Naive thymus-derived CD4-positive, alpha-beta T cell (primary cell): ENCODE measurements around the gene SLC2A11. TPM values are rescaled to one million over a fixed set of nuclear protein-coding genes. Genes with fewer than 3 reads are reported as not detected.
A peak's percentile ranks its signal among the peaks of the same experiment; 100 is the strongest.

Experiments used
- ATAC-seq: fragments of 150-1000 bp; cut with Tn5 transposase; 2 replicates; pipeline ENCODE4 v1.10.0; 2021; ENCODE audit warnings: mild to moderate bottlenecking, moderate library complexity
- CTCF ChIA-PET: fragments of 350-600 bp; sonication (Branson Sonifier 250); formaldehyde crosslinking; loops from one replicate; lab custom pipeline; 2021; ENCODE audit warnings: antibody characterized with exemption; lab: Charles Lee
- POLR2A ChIA-PET: fragments of 350-600 bp; sonication (Branson Sonifier 250); formaldehyde crosslinking; loops from one replicate; lab custom pipeline; 2021; ENCODE audit warnings: antibody characterized with exemption, inconsistent platforms; lab: Charles Lee
- DNase-seq, 9 donors: peaks; one replicate each; pipeline versions ENCODE4 v3.0.0 to v3.0.0-alpha.2; 2020 to 2022; ENCODE audit warnings: mixed read lengths in 1 of 9
- H3K27ac ChIP-seq: one replicate; pipeline ENCODE4 v1.7.0; 2013; ENCODE audit warnings: mild to moderate bottlenecking, low read depth, low read length, moderate library complexity
- H3K27me3 ChIP-seq, 2 donors: one replicate each; pipeline ENCODE4 v1.7.0; 2013; ENCODE audit warnings: low read length in 2 of 2, mild to moderate bottlenecking in 2 of 2, moderate library complexity in 2 of 2; ENCODE audit not compliant: control insufficient read depth in 2 of 2, insufficient read depth in 2 of 2
- H3K36me3 ChIP-seq, 3 experiments: 1 replicate in 2 of 3; 2 replicates in 1 of 3; pipeline ENCODE4 v1.7.0; 2013; ENCODE audit warnings: low read length in 3 of 3, mild to moderate bottlenecking in 3 of 3, moderate library complexity in 1 of 3; ENCODE audit not compliant: insufficient read depth in 3 of 3, control insufficient read depth in 2 of 3
- H3K4me1 ChIP-seq, 2 donors: one replicate each; pipeline ENCODE4 v1.7.0; 2013; ENCODE audit warnings: low read length in 2 of 2, mild to moderate bottlenecking in 2 of 2, moderate library complexity in 1 of 2; ENCODE audit not compliant: control insufficient read depth in 2 of 2, insufficient read depth in 2 of 2
- H3K4me3 ChIP-seq: 2 replicates; pipeline ENCODE4 v1.7.0; 2013; ENCODE audit warnings: mild to moderate bottlenecking, low read length
- H3K9me3 ChIP-seq, 3 experiments: 1 replicate in 2 of 3; 2 replicates in 1 of 3; pipeline ENCODE4 v1.7.0; 2013; ENCODE audit warnings: low read length in 3 of 3; ENCODE audit not compliant: control insufficient read depth in 2 of 3
- H3K27ac Mint-ChIP-seq, 9 donors: one replicate each; pipeline ENCODE4 v1.8.0; 2020 to 2022; ENCODE audit warnings: mixed read lengths in 9 of 9, mild to moderate bottlenecking in 8 of 9, moderate library complexity in 5 of 9, inconsistent platforms in 2 of 9
- H3K27me3 Mint-ChIP-seq, 5 donors: one replicate each; pipeline ENCODE4 v1.8.0; 2021 to 2022; ENCODE audit warnings: mixed read lengths in 5 of 5, mild to moderate bottlenecking in 1 of 5
- H3K36me3 Mint-ChIP-seq, 5 donors: one replicate each; pipeline ENCODE4 v1.8.0; 2020 to 2022; ENCODE audit warnings: mixed read lengths in 5 of 5, mild to moderate bottlenecking in 3 of 5, inconsistent platforms in 1 of 5
- H3K4me1 Mint-ChIP-seq, 7 donors: one replicate each; pipeline ENCODE4 v1.8.0; 2020 to 2022; ENCODE audit warnings: mixed read lengths in 7 of 7, mild to moderate bottlenecking in 3 of 7, inconsistent platforms in 1 of 7
- H3K4me3 Mint-ChIP-seq, 10 donors: one replicate each; pipeline ENCODE4 v1.8.0; 2020 to 2022; ENCODE audit warnings: mild to moderate bottlenecking in 10 of 10, mixed read lengths in 10 of 10, moderate library complexity in 6 of 10, inconsistent platforms in 2 of 10
- H3K9me3 Mint-ChIP-seq, 11 donors: one replicate each; pipeline ENCODE4 v1.8.0; 2020 to 2022; ENCODE audit warnings: mixed read lengths in 11 of 11, mild to moderate bottlenecking in 4 of 11, inconsistent platforms in 1 of 11, moderate library complexity in 1 of 11
- intact Hi-C, 2 donors: fragments of 100-400 bp; cut with micrococcal nuclease; formaldehyde crosslinking; loops; one replicate each; pipeline ENCODE4 v1.15.1; 2023
- polyA plus RNA-seq, 2 donors: library from polyadenylated mRNA; unstranded; fragments of 300-500 nt; fragmentation: Illumina TruSeq; gene quantifications; one replicate each; pipeline ENCODE4 v1.2.3, GENCODE V29; 2021
- total RNA-seq, 6 experiments: library from RNA in 5 of 6; stranded (reverse) in 5 of 6; gene quantifications; 1 replicate in 5 of 6; 2 replicates in 1 of 6; pipeline ENCODE4 v1.2.3 and lab custom pipeline; 2021 to 2026

Gene SLC2A11
- total and polyA plus RNA-seq, 7 experiments from 2014 or later: 5.9 to 29.7 (median 10.9) TPM

- ChIA-PET POLR2A (no interaction called here), CTCF (no interaction called here)
- peaks cover 13 to 54% (median 30%) of the 10 kb centered on the region in 5 donors for H3K36me3 Mint-ChIP-seq
- H3K9me3 Mint-ChIP-seq: peaks cover 0 to 2% (median 0%) of the 10 kb centered on the region in 11 donors
- H3K36me3 ChIP-seq: peaks cover 0 to 72% (median 8%) of the 10 kb centered on the region in 3 experiments
- ATAC-seq (no peak), DNase-seq (no peak)
- intact Hi-C loops: no loop called here
- H3K4me1 Mint-ChIP-seq: peaks cover 0 to 37% (median 3%) of the 10 kb centered on the region in 7 donors
- H3K27ac ChIP-seq: no peak overlapping the region
- H3K4me3 Mint-ChIP-seq: no peak overlapping the region
- no peaks in the 10 kb centered on the region for H3K27me3 ChIP-seq
- no peaks in the 10 kb centered on the region for H3K9me3 ChIP-seq
- H3K27me3 Mint-ChIP-seq: no peaks in the 10 kb centered on the region
- H3K27ac Mint-ChIP-seq: no peak overlapping the region
- H3K4me1 ChIP-seq: no peaks in the 10 kb centered on the region
- H3K4me3 ChIP-seq: no peak overlapping the region
These were observed 39.1 kb upstream of the SLC2A11 start for GRCh38 chr22:23818541-23818940.

GRCh38 chr22:23820748-23821211 is 36.9 kb upstream of the SLC2A11 start:
- no peaks in the 10 kb centered on the region for H3K9me3 ChIP-seq
- intact Hi-C loops: no loop called here
- Mint-ChIP-seq H3K4me3 (peak overlapping the region in 1 of 10 donors; percentile 65), H3K27me3 (no peaks in the 10 kb centered on the region), H3K27ac (peak overlapping the region in 1 of 9 donors; percentile 93), H3K9me3 (peaks cover 0 to 2% (median 0%) of the 10 kb centered on the region in 11 donors), H3K4me1 (peaks cover 0 to 47% (median 3%) of the 10 kb centered on the region in 7 donors), H3K36me3 (peaks cover 13 to 57% (median 27%) of the 10 kb centered on the region in 5 donors)
- no peaks in the 10 kb centered on the region for H3K27me3 ChIP-seq
- no peak for ATAC-seq
- no peaks in the 10 kb centered on the region for H3K4me1 ChIP-seq
- H3K27ac ChIP-seq: no peak overlapping the region
- ChIA-PET CTCF (interaction anchor here (0.5 kb wide), 1 partner anchor 665 kb away, joined by 3 read pairs; no protein-coding TSS in a partner anchor), POLR2A (no interaction called here)
- H3K4me3 ChIP-seq: no peak overlapping the region
- no peak for DNase-seq
- peaks cover 0 to 88% (median 16%) of the 10 kb centered on the region in 3 experiments for H3K36me3 ChIP-seq

- no peak for DNase-seq
- no peaks in the 10 kb centered on the region for H3K27me3 Mint-ChIP-seq
- H3K27ac Mint-ChIP-seq: peak overlapping the region in 3 of 9 donors; percentile 24 to 88 (median 80)
- ATAC-seq: no peak
- Histone ChIP-seq H3K4me3 (no peak overlapping the region), H3K9me3 (no peaks in the 10 kb centered on the region), H3K36me3 (peaks cover 0 to 90% (median 23%) of the 10 kb centered on the region in 3 experiments), H3K4me1 (no peaks in the 10 kb centered on the region), H3K27me3 (no peaks in the 10 kb centered on the region), H3K27ac (no peak overlapping the region)
- CTCF ChIA-PET: no interaction called here
- no peak overlapping the region for H3K4me3 Mint-ChIP-seq
- intact Hi-C loops: no loop called here
- H3K36me3 Mint-ChIP-seq: peaks cover 8 to 49% (median 20%) of the 10 kb centered on the region in 5 donors
- peaks cover 0 to 2% (median 0%) of the 10 kb centered on the region in 11 donors for H3K9me3 Mint-ChIP-seq
- H3K4me1 Mint-ChIP-seq: peaks cover 0 to 52% (median 3%) of the 10 kb centered on the region in 7 donors
- POLR2A ChIA-PET: interaction anchor here (1.4 kb wide), 1 partner anchor 47 kb away, joined by 3 read pairs; no protein-coding TSS in a partner anchor
These were observed 35.5 kb upstream of the SLC2A11 start for GRCh38 chr22:23822101-23822671.

- no peak for ATAC-seq
- Mint-ChIP-seq H3K4me3 (no peak overlapping the region), H3K36me3 (peaks cover 7 to 45% (median 20%) of the 10 kb centered on the region in 5 donors), H3K27ac (peak overlapping the region in 2 of 9 donors; percentile 80 to 81), H3K9me3 (peaks cover 0 to 2% (median 0%) of the 10 kb centered on the region in 11 donors), H3K27me3 (no peaks in the 10 kb centered on the region), H3K4me1 (peaks cover 0 to 48% (median 3%) of the 10 kb centered on the region in 7 donors)
- intact Hi-C loops: no loop called here
- Histone ChIP-seq H3K4me3 (no peak overlapping the region), H3K4me1 (no peaks in the 10 kb centered on the region), H3K36me3 (peaks cover 0 to 94% (median 20%) of the 10 kb centered on the region in 3 experiments), H3K9me3 (no peaks in the 10 kb centered on the region), H3K27me3 (no peaks in the 10 kb centered on the region), H3K27ac (no peak overlapping the region)
- no peak for DNase-seq
- POLR2A ChIA-PET: no interaction called here
- CTCF ChIA-PET: no interaction called here
These were observed 34.3 kb upstream of the SLC2A11 start for GRCh38 chr22:23823331-23823791.

- no peak for ATAC-seq
- no peak overlapping the region for H3K4me3 ChIP-seq
- H3K9me3 Mint-ChIP-seq: no peaks in the 10 kb centered on the region
- no peaks in the 10 kb centered on the region for H3K27me3 ChIP-seq
- peaks cover 6 to 45% (median 19%) of the 10 kb centered on the region in 5 donors for H3K36me3 Mint-ChIP-seq
- intact Hi-C loops: no loop called here
- ChIA-PET POLR2A (no interaction called here), CTCF (no interaction called here)
- no peak for DNase-seq
- no peaks in the 10 kb centered on the region for H3K4me1 ChIP-seq
- peaks cover 0 to 49% (median 4%) of the 10 kb centered on the region in 7 donors for H3K4me1 Mint-ChIP-seq
- H3K27me3 Mint-ChIP-seq: no peaks in the 10 kb centered on the region
- no peak overlapping the region for H3K27ac ChIP-seq
- H3K9me3 ChIP-seq: no peaks in the 10 kb centered on the region
- peak overlapping the region in 2 of 9 donors; percentile 28 to 82 for H3K27ac Mint-ChIP-seq
- peaks cover 0 to 94% (median 24%) of the 10 kb centered on the region in 3 experiments for H3K36me3 ChIP-seq
- no peak overlapping the region for H3K4me3 Mint-ChIP-seq
These were observed 33.0 kb upstream of the SLC2A11 start for GRCh38 chr22:23824476-23825245.

- ATAC-seq: no peak
- no peak for DNase-seq
- intact Hi-C loops: no loop called here
- H3K27me3 Mint-ChIP-seq: no peaks in the 10 kb centered on the region
- Histone ChIP-seq H3K27ac (no peak overlapping the region), H3K27me3 (no peaks in the 10 kb centered on the region), H3K4me1 (no peaks in the 10 kb centered on the region), H3K9me3 (no peaks in the 10 kb centered on the region), H3K36me3 (peaks cover 0 to 94% (median 24%) of the 10 kb centered on the region in 3 experiments), H3K4me3 (no peak overlapping the region)
- CTCF ChIA-PET: interaction anchor here (0.7 kb wide), 1 partner anchor 1443 kb away, joined by 3 read pairs; no protein-coding TSS in a partner anchor
- peaks cover 2 to 46% (median 4%) of the 10 kb centered on the region in 7 donors for H3K4me1 Mint-ChIP-seq
- no peak overlapping the region for H3K4me3 Mint-ChIP-seq
- peak overlapping the region in 4 of 9 donors; percentile 12 to 82 (median 44) for H3K27ac Mint-ChIP-seq
- POLR2A ChIA-PET: no interaction called here
- H3K36me3 Mint-ChIP-seq: peaks cover 7 to 47% (median 17%) of the 10 kb centered on the region in 5 donors
- no peaks in the 10 kb centered on the region for H3K9me3 Mint-ChIP-seq
These were observed 32.3 kb upstream of the SLC2A11 start for GRCh38 chr22:23825246-23825905.
